HG03135 (cell line): ENCODE results near the gene NAP1L1.

Experiments
- ATAC-seq: cut with Tn5 transposase; IDR thresholded peaks from one replicate; pipeline ENCODE4 v1.9.1; 2021; ENCODE audit warnings: mild to moderate bottlenecking, moderate library complexity; ENCODE audit not compliant: unreplicated experiment

NAP1L1 gene

DNA sequence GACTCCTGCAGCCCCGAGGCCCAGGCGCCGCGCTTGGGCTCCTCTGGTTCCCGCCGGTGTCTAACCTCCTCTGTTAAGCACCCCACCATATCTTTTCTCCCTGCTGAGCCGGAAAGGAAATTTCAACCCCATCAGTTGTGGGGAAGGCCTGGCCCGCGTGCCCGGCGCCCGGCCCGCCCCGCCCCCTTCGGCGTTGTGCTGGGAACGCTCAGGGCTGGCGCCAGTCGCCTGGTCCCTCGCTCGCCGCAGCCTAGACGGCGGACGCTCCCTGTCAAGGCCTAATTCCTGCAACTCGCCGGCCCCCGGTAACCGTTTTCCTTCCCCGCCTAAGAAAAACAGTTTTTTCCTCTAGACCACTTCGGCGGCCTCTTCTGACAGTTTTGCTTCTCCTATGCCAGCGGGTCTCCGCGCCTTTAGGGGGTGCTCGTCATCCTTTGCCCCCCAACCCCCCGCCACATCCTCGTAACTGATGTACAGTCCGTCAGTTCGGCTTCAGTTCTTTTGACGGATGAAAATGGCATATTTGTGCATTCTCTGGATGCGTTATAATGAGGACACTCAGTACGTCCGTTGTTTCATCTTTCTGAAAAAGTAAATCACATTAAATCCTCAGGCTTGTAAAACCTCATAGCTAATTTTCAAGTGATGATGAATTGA is 506 bp upstream of the NAP1L1 start:
- ATAC-seq = peak; percentile 52

DNA sequence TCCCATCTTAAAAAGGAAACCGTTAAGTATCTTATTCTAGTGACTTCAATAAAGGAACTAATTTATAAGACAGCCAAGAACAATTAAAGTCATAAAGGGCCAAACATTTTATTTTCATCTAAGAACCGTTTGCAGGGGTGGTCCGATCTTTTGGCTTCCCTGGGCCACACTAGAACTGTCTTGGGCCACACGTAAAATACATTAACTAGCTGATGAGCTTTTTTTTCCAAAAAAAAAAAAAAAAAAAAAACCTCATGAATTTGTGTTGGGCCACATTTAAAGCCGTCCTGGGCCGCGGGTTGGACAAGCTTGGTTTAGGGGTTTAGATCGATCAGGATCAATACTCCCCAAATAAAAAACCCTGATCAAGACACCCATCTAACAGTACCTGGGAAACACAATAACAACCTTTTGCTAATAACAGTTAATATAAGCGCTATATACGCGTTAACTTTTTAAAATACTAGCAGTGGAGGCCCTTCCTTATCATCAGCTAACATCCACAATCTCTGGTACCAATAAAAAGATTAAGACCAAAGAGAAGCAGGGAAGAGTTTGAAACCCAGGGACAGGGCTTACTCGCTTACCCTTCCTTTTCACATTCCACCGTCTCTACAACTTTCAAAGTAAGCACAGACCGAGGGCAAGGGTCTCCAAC is 1.1 kb downstream of the NAP1L1 start:
- no peak for ATAC-seq

DNA sequence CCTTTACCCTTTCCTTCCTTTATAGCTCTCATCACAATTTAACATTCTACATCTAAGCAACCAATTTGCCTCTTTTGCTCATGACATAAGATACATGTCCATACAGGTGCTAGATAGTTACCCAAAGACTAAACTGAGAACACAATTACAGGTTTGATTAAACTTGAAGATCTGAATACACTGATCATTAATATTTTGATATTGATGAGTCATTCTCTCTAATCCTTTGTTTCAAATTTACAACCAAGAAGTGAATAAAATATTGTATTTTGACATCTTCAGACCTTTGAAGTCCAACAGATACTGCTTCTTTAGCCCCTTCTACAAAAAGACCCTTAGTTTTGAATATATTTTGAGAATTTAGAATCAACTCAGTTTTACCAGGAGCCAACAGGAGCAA is 2.6 kb downstream of the NAP1L1 start:
- no peak for ATAC-seq

DNA sequence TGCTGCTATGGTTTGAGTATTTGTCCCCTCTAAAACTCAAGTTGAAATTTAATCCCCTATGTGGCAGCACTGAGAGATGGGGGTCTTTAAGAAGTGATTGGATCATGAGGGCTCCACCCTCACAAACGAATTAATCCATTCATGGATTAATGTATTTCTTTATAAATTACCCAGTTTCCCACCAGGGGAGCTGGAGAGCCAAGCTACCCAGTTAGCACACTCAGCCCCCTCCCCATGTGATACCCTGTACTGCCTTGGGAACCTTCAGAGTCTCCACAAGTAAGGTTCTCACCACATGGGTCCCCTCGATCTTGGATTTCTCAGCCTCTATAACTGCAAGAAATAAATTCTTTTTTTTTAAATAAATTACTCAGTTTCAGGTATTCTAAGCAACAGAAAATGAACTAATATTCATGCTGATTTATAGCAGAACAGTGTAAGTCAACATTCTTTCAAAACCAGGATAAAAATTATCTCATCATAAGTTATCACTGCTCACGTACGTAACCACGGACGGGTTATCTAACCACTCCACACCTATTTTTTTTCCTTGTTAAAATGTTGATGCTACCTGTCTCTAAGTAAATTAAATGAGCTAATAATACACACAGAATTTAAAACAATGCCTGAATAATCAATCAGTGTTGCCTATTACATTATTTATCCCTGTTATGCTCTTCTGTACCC is 3.6 kb downstream of the NAP1L1 start:
- no peak for ATAC-seq

DNA sequence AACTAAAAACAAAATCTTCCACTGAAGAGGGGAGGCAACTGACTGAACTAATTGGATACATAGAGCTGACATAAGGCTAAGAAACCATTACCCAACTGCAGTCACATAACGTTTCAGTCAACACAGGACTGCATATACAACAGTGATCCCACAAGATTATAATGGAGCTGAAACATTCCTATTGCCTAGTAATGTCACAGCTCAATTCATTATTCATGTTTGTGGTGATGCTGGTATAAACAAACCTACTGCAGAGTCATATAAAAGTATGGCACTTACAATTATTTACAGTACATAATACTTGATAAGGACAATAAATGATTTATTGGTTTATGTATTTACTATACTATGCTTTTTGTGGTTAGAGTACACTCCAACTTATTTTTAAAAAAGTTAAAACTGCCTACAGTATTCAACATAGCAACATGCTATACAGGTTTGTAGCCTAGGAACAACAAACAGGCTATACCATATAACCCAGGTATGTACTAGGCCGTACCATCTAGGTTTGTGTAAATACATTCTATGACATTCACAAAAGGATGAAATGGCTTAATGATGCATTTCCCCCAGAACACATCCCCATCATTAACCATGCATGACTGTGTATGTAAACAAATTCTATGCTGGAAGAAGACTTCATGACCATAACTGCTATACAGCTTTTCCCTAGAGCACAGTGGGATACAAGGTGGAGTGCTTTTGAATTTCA is 4.3 kb downstream of the NAP1L1 start:
- no peak for ATAC-seq

DNA sequence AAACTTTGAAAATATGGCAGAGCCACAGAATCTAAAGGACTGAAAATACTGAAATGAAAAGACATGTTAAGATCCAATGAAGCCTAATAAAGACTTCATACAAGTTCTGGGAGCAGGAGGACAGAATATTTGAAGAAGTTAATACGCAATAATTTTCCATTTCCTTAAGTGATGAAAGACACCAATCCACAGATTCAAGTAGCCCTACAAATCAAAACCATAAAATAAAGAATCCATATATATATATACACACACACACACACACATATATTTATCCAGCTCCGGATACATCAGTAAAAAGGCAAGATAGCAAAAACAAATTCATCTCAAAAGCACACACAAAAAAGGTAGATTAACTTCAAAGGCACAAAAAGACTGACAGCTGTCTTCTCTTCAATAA is 5.7 kb downstream of the NAP1L1 start:
- no peak for ATAC-seq

DNA sequence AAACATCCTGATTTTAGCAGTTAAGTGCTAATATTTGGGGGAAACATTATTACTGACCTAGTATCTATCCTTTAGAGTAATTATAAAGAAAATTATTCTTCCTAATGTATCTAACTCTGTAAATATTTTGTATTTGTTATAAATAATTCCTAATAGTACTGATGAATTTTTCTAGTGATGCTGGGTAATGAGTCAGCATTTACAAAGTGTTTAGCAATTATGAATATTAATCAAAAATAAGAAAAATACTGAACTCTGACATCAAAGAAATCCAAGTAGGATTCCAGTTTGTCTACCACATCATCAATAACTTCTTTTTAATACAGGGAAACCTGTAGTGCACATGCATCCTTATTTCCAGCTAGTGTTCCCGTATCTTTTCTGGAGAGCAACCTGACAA is 9.0 kb downstream of the NAP1L1 start:
- ATAC-seq = no peak

DNA sequence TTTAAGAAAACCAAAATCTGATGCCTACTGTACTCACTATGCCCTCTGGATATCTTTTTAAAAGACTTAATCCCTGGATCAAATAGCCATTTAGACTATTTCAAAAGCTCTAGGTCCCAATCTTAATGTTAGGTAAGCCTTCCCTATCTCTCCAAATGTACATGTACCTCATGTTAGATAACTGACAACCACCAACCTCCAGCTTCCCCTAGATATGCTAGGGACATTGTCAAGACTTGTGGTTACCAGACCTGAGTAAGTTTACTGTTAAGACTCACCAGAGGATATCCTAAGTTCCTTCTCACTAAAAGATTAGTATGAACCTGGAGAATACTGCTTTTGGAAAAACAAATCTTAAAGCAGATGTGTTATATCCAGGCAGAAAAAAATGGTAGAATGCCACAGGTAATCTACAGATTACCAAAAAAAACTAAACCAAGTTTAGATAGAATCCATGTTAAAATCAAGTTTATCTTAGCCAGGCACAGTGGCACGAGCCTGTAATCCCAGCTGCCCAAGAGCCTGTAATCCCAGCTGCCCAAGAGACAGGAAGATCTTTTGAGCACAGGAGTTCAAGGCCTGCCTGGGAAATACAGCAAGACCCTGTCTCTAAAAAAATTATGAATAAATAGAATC is 9.7 kb downstream of the NAP1L1 start:
- no peak for ATAC-seq

DNA sequence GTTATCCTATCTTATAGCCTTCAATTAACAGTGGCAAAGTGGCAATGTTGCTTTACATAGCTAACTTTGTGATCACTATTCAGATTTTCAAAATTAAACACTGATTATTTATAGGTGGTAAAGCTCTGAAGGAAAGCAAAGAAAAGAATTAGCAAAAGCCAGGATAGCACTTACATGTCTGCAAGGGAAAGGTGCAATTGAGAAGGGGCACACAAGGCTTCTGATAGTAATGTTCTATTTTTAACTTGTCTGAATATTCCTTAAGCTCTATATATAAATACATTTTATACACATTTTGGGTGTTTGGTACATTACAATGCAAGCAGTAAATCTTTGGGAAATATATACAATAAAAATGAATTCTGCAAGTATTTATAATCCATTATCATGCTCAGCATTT is 10.9 kb downstream of the NAP1L1 start:
- ATAC-seq = no peak

DNA sequence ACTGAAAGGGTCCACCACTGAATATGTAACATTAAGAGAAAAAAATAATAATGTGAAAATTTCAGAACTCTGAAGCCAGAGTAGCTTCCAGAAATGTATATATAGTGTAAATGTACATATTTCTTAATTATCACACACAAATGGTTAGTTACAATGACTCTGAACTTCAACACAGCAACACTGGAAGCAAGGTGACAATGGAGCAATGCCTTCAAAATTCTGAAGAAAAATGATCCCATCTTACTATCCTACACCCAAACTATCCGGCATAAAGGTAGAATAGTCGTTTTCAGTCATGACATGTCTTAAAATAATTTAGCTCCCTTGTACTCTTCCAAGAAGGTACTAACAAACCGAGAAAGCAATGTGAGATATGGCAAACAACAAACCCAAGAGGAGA is 11.9 kb downstream of the NAP1L1 start:
- no peak for ATAC-seq

DNA sequence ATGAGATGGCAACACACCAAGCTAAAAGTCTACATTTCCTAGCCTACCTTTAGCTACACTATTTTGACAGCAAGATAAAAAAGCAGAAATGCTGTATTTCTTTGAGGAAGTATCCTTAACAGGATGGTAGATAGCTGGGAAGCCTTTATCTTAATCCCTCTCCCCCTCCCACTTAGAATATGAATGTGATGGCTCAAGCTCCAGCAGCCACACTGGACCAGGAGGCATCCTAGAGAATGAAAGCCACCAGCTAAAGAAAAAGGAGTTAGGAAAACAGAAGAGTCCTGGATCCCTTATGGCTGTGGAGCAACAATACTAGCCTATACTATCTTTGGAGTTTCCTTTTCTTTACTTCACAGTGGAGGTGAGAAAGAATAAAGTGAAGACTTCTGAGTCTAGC is 15.1 kb downstream of the NAP1L1 start:
- no peak for ATAC-seq

DNA sequence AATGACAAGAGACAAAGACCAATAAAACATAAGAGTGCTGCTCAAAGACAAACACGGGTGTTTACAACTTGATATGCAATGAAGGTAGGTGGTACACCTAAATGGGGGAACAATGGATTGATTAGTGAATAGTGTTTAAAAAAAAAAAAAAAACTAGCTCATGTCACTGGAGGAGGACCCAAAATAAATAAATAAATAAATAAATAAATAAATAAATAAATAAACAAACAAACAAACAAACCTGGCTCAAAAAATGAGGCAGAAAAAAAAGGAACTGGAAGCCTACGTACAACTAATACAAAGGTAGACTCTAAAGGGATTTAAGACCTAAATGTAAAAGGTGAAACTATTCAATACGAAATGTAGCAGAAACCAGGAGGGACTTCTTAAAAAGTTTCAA is 18.6 kb downstream of the NAP1L1 start:
- no peak for ATAC-seq

DNA sequence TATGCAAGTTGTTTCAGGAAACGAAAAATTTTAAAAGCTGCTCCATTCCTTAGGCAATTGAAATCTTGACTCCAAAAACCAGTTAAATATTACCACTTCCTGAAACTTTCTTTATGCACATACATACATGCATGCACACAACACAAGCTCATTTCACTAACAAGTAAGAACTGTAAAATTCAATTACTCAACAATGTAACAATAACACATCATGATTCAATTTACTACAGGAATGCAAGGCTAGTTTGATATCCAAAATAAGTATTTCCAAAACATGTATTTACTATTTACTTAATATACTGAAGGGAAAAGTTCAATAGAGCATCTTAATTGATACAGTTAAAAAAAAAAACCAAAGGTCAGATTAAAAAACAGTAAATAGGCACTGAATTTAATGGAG is 19.6 kb downstream of the NAP1L1 start:
- no peak for ATAC-seq

DNA sequence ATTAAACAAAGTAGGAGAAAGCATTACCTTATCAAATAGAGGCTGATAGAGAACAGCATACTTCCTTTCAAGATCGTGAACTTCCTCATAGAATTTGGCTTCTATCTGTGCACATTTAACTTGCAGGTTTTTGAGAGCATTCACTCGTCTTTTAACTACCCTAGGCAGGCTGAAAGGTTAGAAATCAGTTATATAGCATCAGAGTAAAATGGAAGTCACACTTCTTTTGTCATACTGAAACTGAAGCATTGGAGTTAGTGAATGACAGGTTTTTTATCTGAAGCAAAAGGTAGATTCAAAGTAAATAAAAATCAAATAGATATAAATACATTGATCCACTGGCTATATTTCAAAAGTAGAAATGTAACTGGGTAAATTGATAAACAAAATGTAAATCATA is 24.4 kb downstream of the NAP1L1 start:
- no peak for ATAC-seq

DNA sequence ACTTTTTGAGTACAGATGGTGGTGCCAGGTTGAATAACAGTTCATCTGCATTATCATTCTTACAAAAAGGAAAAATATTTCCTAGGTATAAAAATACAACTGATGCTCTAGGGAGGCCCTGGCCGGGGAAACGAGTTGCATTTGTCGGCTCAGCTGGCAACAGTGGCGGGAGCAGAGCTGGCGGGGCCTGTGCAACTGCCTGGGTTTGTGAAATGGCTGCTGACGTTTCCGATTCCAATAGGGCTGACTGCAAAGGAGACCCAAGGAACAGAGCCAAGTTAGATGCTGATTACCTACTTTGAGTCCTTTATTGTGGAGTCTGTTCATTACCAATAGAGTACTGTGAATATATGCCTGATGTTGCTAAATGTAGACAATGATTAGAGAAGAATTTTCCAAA is 27.2 kb downstream of the NAP1L1 start:
- ATAC-seq = no peak

DNA sequence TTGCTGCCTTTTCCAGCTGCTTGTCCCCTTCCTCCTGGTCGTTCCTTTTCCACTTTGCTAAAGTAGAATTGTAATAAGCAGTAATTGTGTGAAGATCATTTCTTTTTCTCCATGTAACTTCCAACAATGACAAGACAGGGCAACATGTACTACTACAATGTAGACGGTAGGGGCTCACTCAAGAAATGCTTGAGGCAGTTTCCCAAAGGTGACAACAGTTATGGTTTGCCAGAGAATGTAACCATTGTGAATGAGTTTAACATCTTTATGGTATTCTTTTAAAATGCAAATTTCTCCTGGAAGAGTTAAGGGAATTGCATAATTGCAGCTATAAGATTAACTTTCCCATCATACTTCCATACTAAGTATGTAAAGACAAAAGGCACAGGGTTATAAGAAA is 29.1 kb downstream of the NAP1L1 start:
- no peak for ATAC-seq

DNA sequence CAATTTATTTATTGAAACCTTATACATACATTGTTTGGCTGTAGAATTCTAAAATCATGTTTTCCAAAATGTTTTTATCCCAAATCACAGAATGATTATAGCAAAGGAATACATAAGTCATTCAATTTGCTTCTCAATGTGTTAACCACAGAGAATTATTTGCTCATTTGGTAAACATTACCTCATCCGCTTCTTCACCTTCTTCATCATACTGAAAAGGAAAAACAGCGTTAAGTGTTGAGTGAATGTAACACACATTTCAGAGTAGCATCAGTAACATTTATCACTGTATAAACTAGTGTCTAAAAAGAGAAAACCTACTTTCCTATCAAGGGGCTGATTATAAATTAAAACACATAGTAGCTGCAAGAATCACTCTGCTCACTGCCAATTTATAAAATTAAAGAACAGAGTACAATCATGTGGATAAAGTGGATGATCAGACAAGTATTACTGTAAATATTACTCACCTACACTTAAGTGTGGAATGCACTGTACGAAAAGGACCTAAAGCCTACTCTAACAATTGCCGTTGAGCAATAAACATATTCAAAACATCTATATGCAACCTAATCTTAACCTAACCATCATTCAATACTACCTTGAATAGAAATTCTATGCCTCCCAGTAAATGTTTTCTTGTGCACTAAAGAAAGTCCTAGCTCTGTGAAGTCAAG is 34.8 kb downstream of the NAP1L1 start:
- ATAC-seq = no peak

DNA sequence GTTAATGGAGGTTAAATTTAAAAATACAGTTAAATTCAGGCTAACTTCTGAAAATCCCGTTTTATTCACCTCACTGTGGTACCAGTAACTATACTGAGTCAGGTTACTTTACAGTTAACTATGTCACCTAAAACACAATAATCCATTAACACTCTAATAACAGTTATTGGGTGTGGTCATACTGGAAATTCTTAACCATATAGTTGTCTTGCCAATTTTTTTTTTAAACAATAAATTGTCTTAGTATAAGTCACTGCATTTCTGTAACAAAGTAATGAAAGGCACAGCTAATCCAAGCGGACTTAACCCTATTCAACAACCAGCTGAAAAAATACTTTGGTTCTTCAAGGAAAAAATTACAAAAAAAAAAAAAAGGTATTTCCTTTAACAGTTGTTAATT is 36.7 kb downstream of the NAP1L1 start:
- ATAC-seq = no peak

DNA sequence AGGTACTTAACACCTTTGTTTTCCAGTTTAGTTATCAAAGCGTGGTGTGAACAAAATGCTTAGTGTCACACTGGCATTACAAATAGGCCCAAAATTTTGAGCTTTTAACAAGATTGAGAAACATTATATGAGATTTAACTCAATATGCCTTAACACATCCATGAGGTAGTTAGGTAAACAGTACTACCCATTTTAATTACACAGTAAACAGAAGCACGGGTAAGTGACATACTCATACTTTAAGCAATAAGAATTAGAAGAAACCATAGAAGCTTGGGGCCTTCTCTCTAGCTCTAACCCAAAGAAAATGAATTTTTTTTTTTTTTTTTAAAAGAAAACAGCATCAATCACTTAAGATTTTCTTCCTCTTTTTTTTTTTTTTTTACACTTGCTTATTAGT is 37.4 kb downstream of the NAP1L1 start:
- ATAC-seq = no peak

DNA sequence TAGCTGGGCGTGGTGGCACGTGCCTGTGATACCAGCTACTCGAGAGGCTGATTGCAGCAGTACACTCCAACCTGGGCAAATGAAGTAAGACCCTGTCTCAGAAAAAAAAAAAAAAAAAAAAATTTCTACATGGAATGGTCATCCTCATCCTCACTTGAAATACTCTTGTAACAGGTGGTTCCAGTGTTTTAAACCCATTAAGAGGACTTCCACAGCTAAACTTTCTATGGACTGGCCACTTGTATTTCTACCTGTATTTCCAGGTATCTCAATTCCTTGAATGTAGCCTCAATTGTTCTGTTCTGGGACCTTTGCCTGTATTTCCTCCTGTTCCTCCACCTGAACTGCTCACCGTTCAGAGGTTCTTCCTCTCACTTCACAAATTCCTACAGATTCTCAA is 41.1 kb downstream of the NAP1L1 start:
- ATAC-seq = no peak

DNA sequence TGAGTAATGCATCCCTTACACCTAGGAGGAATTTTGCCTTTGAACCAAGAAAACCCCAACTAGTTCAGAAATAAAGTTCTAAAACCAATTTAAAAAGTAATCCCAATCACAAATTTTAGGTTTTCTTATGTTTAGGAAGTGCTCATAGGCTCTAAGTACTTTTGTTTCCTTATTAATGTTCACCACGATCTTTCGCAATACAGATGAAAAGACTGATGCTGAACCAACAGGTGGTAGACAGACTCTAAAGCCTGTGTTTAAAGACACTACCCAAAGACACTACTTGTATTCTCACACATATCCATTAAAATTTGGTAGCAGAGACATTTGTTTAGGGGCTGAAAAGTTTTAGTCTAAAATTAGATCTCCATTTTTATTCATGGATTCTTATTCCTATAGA is 42.3 kb downstream of the NAP1L1 start:
- ATAC-seq = no peak
